HG03378 (cell line): ENCODE results near the gene ADAMTS2.

Experiments used
- ATAC-seq: cut with Tn5 transposase; IDR thresholded peaks from one replicate; pipeline ENCODE4 v1.9.1; 2021; ENCODE audit warnings: mild to moderate bottlenecking, moderate library complexity; ENCODE audit not compliant: unreplicated experiment

ADAMTS2 gene

DNA sequence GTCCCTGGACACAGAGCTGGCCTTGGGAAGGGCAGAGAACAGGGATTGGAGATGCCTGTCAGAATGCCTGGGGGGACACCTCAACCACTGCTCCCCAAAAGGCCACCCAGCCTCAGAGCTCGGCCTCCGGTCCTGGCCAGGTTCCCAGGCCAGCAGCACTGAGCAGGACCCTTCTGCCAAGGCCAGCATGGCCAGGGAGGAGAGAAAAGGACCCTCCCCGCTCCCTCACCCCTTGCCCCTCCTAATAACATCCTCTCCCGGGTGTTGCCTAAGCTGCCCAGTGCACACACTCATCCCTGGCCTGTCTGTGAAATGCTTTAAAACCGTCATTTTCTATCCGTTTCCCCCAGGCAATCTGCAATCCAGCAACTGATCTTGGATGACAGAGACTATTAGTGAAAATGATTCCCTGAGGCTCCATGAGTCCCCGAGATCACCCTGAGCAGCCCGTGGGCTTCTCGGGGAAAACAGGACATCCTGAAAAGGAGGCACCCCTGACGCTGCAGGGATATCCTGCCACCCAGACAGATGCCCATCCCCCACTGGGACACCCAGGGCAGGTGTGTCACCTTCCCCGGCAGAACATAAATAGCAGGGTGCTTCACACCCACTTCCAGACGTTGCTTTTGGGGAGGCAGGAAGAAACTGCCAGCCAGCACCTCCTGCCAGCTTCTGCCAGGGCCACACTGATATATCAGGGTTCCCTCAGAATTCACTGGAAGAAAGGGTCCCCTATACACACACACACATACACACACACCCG is 75.3 kb downstream of the ADAMTS2 start:
- no peak for ATAC-seq

DNA sequence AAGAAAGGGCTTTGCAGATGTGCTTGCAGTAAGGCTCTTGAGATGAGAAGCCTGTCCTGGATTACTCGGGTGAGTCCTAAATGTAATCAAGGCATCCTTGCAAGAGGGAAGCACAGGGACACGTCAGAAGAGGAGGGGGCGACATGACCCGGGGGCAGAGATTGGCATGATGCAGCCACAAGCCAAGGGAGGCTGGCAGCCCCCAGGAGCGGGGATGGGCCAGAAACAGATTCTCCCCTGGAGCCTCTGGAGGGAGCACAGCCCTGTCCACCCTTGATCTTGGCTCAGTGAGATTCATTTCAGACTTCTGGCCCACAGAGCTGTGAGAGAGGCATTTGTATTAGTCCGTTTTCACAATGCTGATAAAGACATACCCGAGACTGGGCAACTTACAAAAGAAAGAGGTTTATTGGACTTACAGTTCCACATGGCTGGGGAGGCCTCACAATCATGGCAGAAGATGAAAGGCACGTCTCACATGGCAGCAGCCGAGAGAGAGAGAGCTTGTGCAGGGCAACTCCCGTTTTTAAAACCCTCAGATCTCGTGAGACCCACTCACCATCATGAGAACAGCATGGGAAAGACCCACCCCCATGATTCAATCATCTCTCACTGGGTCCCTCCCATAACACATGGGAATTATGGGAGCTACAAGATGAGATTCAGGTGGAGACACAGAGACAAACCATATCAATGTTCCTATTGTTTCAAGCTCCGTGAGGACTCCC is 76.1 kb downstream of the ADAMTS2 start:
- ATAC-seq = no peak

GRCh38 chr5:179268399-179268952 is 76.8 kb downstream of the ADAMTS2 start:
- ATAC-seq = no peak

- ATAC-seq = no peak
Measured at GRCh38 chr5:179267671-179268083, 77.6 kb downstream of the ADAMTS2 start.

GRCh38 chr5:179267071-179267670 is 78.1 kb downstream of the ADAMTS2 start:
- no peak for ATAC-seq

DNA sequence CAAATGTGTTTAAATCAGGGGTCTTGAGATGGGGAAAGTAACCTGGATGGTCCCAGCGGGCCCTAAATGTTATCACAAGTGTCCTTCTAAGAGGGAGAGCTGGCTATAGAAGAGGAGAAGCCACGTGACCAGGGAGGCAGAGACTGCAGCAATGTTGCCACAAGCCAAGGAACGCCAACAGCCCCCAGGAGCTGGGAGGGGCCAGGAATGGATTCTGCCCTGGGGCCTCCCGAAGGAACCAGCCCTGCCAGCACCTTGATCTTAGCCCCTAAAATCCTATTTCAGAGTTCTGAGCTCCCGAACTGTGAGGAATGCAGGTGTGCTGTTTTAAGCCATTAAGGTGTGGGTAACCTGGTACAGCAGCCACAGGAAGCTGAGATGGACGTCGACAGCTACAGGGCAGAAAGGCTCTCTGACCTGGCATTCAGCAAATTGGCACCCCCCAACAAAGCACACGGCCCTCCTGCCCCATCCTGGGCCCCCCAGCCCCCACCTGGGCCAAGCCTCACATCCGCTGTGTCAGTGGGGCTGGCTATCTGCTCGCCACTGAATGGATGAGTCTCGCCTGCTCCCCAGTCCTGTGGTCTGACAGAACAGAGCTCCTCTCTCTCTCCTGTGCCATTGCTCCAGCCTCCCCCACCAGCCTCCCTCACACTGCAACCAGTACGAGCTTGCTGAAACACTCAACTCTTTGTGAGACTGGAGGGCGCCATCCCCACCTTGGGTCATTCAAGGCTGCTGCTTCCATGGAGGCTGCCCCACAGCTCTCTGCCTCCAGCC is 78.8 kb downstream of the ADAMTS2 start:
- no peak for ATAC-seq

DNA sequence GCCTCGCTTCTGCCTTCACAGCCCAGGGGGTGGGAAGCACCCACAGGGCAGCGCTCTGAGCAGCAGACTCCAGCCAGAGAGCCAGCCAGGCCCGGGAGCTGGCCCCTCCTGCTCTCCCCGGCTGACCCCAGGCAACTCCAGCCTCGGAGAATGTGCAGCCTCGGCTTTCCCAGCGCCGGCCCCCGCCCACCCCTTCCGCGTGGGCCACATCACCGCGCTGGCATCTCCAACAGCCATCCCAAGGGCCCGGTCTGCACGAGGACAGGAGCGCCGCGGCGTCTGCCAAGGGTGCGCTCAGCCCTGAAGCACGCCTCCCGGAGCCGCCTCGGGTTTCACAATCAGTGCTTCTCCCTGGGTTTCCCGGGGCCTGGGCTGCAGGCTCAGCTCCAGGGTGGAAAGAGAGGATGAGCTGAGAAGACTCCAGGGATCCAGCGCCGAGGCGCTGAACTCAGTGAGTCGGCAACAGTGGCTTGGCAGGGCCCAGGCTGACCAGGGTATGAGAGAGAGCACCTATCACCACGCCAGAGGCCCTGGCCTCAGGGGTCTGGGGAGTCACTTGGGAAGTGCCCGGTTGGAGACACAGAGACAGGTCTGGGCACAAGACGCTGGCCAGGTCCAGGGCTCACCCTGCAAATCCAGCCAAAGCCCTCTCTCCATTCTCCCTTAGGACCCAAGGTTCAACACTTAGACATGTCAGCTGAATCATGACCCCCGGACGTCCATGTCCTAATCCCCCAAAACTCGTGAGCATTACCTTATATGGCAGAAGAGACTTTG is 79.6 kb downstream of the ADAMTS2 start:
- no peak for ATAC-seq

- no peak for ATAC-seq
Measured at GRCh38 chr5:179264783-179265513, 80.3 kb downstream of the ADAMTS2 start.

DNA sequence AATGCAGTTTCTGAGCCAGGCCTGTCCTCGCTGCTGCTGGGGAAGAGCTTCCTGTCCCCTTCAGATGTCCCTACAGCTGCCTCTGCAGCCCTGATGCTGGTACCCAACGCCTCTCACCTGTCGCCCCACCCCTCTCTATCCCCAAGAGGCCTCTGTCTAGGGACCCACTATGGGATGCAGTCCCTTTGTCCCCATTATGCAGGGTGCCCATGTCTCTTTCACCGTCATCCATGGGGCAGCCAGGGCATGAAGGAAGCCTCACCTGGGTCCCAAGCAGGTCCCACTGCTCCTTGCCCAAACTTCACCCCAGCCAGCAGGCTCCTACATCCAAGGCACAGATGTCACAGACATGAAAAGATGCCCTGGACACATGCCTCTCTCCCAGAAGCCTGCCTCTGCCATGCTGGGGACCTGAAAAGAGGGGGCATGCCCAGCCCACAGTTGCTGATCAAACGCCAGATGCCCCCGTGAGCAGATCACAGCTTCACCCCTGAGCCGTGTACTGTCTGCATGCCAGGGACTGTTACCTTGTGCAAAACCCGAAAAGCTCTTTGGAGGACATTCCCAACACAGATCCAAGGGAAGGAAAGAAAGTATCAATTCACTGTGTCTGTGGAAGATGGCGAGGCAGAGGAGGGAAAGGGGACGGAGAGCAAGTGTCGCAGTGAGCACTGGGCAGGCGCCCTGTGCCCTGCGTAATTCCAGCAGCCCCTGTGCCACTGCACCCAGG is 81.0 kb downstream of the ADAMTS2 start:
- ATAC-seq = no peak

DNA sequence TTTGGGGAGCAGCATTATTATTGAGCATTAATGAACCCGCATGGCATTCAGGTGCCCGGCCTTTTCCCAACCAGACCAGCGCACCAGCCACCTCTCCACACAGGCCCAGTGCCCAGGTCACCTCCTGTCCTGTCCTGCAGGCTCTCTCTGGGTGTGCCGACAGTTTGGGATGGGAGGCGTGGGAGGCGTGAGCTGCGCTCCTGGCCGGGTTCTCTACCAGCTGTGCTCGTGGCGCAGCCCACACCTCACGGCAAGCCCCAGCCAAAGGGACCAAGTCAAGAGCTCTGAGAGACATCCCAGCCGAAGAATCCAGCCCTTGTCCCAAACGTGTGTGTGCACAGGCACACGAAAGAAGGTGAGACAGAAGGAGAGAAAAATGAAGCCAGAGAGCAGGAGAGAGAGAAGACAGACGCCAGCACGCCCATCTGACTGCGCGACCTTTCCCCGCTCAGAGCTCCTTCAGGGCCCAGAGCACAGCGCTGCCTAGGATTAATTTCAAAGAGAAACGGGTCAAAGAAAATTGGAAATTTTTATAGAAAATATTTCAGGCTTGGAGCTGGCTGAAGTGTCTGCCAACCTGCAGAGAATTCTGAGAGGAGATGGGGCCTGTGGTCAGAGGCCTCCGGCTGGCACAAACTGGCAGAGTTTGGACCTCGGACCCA is 81.7 kb downstream of the ADAMTS2 start:
- ATAC-seq = no peak

DNA sequence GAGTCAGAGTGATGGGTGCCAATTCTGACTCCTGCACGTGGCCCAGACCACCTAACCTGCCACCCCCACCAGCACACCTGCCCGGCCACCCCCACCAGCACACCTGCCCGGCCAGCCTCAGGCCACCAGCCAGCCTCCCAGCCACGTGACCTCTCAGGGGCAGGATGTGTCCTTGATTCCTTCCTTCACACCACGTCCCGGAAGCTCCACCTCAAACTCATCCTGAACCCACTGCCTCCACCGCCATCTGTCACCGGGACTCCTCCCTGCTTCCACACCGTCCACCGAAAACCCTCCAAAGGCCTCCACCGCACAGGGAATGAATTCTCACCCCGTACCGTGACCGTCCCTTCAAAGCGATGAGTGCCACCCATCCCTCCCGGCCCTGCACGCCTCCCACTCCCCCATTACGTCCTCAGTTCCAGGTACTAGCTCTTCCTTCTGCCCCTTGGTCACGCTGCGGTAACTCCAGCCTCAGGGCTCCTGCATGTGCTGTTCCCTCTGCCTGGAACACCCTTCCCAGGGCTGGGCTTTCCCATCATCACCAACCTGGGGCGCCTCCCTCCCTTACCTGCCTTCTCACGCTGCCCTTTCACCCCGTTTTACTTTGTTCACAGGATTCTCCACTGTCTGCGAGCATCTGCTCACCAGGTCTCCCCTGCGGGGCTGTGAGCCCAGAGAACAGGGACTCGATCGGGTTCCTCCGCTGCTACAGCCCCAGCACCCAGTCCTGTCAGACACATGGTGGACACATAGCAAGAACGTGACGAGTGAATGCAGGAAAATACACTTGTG is 82.9 kb downstream of the ADAMTS2 start:
- no peak for ATAC-seq

- no peak for ATAC-seq
Measured at GRCh38 chr5:179261301-179262125, 83.7 kb downstream of the ADAMTS2 start.

DNA sequence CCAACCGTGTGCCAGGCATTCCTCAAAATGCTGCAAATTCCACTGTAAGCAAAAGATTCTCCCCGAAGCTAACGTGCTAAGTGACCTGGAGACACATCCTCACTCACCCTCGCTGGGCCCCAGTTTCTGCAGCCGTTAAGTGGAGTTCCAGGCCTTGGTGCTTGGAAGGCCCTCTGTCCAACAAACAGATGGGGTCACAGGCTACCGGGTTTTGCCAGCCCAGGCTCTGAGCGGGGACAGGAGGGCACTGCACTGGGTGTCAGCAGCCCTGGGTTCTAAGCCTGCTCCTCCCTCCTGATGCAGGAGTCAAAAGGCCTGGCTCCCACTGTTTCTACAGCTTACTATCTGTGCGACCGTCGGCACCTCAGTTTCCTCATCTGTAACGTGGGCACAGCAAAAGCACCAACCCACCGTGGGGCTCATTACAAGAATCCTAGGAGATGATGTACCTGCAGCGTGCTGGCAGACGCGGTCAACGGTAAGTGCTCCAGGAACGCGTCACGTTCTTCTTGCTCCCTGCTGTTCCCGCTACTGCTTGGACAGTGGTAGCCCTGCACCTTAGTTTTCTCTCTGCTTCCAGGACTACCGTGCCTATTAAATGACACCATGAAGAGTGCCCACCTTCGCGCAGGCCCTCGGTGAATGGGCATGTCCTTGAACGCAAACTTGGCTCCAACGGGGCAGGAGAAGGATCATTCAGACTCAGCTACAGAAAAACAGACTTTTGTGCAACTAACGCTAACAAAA is 84.8 kb downstream of the ADAMTS2 start:
- no peak for ATAC-seq

- no peak for ATAC-seq
Measured at GRCh38 chr5:179259731-179260323, 85.4 kb downstream of the ADAMTS2 start.

DNA sequence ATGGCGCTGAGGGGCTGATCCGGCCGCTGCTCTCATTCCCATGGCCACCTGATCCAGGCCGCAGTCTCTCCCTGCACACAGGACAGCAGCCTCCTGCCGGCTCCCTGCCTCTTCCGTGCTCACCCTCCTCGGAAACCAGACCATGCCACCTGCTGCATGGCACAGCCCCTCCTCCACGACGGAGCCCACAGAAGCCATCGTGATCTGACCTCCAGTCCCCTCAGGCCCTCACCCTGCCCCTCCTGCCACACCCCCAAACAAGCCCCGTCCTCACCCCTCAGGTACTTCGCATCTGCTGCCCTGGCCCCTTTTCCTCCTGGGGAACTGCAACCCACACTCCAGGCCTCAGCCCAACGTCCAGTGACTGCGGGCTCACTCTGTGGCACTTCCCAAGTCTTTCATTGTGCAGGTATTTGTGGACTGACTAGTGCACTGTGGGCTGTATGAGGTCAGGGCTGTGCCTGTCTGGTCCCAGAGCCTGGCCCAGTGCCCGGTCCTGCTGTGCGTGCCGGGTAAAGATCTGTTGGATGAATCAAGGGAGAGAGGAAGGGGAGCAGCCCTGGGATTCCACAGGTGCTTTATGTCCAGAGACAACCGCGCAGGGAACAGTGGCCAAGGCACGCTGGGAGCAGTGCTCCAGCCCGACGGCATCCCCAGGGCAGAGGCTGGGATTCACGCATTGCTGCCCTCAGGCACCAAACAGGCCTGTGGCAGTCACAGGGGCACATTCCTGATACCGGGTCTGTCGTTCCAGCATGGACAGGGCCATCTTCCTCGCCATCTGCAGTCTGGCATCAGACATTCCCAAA is 86.1 kb downstream of the ADAMTS2 start:
- ATAC-seq = no peak
